ENCODE data around the gene SGK2. TPM values are rescaled to one million over a fixed set of nuclear protein-coding genes. Genes with fewer than 3 reads are reported as not detected.

Gene SGK2
- total RNA-seq, 1 donor from 2014 or later = 0.56 TPM

DNA sequence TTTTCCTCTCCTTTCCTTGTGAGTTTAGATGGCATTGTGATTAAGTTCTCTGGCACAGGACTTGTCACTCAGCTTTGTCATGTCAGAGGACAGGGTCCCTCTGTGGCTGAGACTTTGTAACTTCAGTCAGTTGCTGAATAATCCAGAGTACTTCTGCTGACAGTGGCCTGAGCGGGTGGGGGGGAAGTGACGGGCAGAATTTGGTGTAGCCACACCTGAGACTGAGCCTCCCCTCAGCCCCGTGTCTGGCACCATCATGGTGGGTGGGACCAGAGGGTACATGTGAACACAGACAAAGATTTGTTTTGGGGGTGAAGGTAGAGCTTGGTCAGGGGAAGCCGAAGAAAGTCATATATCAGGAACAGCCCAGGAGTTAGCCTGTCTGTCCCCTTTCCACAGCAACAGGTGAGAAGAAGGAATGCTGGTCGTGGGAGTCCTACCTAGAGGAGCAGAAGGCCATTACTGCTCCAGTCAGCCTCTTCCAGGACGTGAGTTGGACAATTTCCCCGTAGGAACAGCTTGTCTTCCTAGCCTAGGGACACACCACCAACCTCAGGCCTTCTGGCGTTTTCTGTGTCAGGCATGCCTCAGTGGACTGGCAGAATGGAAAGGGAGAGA is 30.5 kb upstream of the SGK2 start:
- H3K4me3 Mint-ChIP-seq (ENCODE audit: unreplicated experiment) = no peak overlapping the region

DNA sequence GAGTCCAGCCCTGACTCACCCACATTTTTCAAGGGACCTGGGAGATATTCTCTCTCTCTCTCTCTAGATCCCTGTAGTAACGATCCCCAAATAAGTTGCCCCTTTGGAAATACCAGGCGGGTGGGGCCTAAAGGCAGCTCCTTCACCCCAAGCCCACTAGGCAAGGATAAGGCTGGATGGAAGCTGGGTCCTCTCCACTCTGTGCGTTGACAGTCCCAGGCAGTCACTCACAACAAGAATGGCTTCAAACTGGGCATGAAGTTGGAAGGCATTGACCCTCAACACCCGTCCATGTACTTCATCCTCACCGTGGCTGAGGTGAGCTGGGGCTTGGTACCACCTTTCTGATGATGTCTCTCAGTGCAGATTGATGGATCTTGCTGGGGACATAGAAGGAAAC is 29.8 kb upstream of the SGK2 start:
- no peak for DNase-seq

More for the DNA sequence above, 30.5 kb upstream of the SGK2 start:
- TF ChIP-seq CTCF (IDR thresholded peaks at IDR 0.05; ENCODE audit: partially characterized antibody, unreplicated experiment) = no peak
- peaks cover 5% of the 10 kb centered on the region for H3K27me3 Mint-ChIP-seq (ENCODE audit: unreplicated experiment)
- no peak for DNase-seq
- H3K9me3 Mint-ChIP-seq (ENCODE audit: unreplicated experiment) = no peaks in the 10 kb centered on the region
- H3K27ac Mint-ChIP-seq (ENCODE audit: unreplicated experiment) = no peak overlapping the region
- H3K36me3 Mint-ChIP-seq (ENCODE audit: unreplicated experiment) = no peaks in the 10 kb centered on the region
- no peaks in the 10 kb centered on the region for H3K4me1 Mint-ChIP-seq (ENCODE audit: low read depth, unreplicated experiment)

DNA sequence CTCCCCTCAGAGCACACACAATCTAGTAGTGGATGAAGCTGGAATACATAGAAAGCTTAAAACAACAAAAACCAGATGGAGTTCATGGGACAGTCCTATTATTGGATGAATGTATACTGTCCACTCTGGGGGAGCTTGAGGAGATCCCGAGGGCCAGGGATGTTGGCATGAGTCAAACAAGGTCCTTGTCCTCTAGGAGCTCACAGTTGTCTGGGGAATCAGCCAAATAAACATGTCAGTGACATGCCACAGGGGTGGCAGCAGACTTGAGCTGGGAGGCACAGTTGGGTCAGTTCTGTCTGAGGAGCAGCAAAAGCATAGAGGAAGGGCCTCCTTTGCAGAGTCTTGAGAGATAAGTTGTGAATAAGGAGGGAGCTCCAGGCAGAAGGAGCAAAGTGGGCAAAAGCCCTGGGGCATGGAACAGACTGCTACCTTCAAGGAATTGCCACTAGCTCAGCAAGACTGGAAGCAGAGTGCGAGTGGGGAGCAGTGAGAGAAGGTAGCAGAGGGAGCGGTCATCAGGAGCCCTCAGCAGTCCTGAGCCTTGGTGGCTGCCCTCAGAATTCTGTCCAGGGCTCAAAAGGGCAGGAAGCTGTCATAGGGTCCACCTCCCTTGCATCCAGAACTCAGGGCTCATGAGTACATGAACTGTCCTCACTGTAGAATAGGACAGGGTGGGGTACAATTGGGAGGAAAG is 29.2 kb upstream of the SGK2 start:
- Mint-ChIP-seq H3K4me1 (ENCODE audit: low read depth, unreplicated experiment) (no peaks in the 10 kb centered on the region), H3K27ac (ENCODE audit: unreplicated experiment) (no peak overlapping the region), H3K9me3 (ENCODE audit: unreplicated experiment) (no peaks in the 10 kb centered on the region), H3K27me3 (ENCODE audit: unreplicated experiment) (peaks cover 5% of the 10 kb centered on the region), H3K36me3 (ENCODE audit: unreplicated experiment) (no peaks in the 10 kb centered on the region), H3K4me3 (ENCODE audit: unreplicated experiment) (no peak overlapping the region)
- no peak for DNase-seq
- no peak for TF ChIP-seq CTCF (IDR thresholded peaks at IDR 0.05; ENCODE audit: partially characterized antibody, unreplicated experiment)

More for the DNA sequence above, 29.8 kb upstream of the SGK2 start:
- no peaks in the 10 kb centered on the region for H3K4me1 Mint-ChIP-seq (ENCODE audit: low read depth, unreplicated experiment)
- H3K9me3 Mint-ChIP-seq (ENCODE audit: unreplicated experiment) = no peaks in the 10 kb centered on the region
- no peak for TF ChIP-seq CTCF (IDR thresholded peaks at IDR 0.05; ENCODE audit: partially characterized antibody, unreplicated experiment)
- H3K27me3 Mint-ChIP-seq (ENCODE audit: unreplicated experiment) = peaks cover 5% of the 10 kb centered on the region
- H3K27ac Mint-ChIP-seq (ENCODE audit: unreplicated experiment) = no peak overlapping the region
- H3K4me3 Mint-ChIP-seq (ENCODE audit: unreplicated experiment) = no peak overlapping the region
- H3K36me3 Mint-ChIP-seq (ENCODE audit: unreplicated experiment) = no peaks in the 10 kb centered on the region

GRCh38 chr20:43530321-43531090 is 28.3 kb upstream of the SGK2 start:
- Mint-ChIP-seq H3K27ac (ENCODE audit: unreplicated experiment) (no peak overlapping the region), H3K27me3 (ENCODE audit: unreplicated experiment) (peaks cover 5% of the 10 kb centered on the region), H3K4me3 (ENCODE audit: unreplicated experiment) (no peak overlapping the region), H3K9me3 (ENCODE audit: unreplicated experiment) (no peaks in the 10 kb centered on the region), H3K36me3 (ENCODE audit: unreplicated experiment) (no peaks in the 10 kb centered on the region), H3K4me1 (ENCODE audit: low read depth, unreplicated experiment) (no peaks in the 10 kb centered on the region)
- TF ChIP-seq CTCF (IDR thresholded peaks at IDR 0.05; ENCODE audit: partially characterized antibody, unreplicated experiment) = no peak
- DNase-seq = no peak

DNA sequence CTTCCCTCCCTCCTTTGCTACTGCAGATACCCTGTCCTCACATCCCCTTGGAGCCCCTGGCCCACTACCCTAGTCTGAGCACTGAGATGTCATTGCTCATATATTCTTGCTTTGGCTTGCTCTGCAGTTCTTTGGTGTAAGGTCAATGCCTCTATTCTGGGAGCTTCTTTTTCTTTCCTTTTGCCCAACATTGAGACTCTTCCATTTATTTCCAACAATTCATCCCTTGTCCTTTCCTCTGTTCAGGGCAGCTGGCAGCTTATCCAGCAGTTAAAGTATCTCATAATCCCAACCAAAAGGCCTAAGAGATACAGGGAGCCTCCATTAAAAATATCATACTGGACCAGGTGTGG is 27.8 kb upstream of the SGK2 start:
- Mint-ChIP-seq H3K9me3 (ENCODE audit: unreplicated experiment) (no peaks in the 10 kb centered on the region), H3K36me3 (ENCODE audit: unreplicated experiment) (no peaks in the 10 kb centered on the region), H3K27me3 (ENCODE audit: unreplicated experiment) (peaks cover 5% of the 10 kb centered on the region), H3K4me3 (ENCODE audit: unreplicated experiment) (no peak overlapping the region), H3K4me1 (ENCODE audit: low read depth, unreplicated experiment) (no peaks in the 10 kb centered on the region), H3K27ac (ENCODE audit: unreplicated experiment) (no peak overlapping the region)
- TF ChIP-seq CTCF (IDR thresholded peaks at IDR 0.05; ENCODE audit: partially characterized antibody, unreplicated experiment) = no peak
- no peak for DNase-seq
